ENCODE data around the gene P2RY14.
A peak's percentile ranks its signal among the peaks of the same experiment; 100 is the strongest.

Gene P2RY14

DNA sequence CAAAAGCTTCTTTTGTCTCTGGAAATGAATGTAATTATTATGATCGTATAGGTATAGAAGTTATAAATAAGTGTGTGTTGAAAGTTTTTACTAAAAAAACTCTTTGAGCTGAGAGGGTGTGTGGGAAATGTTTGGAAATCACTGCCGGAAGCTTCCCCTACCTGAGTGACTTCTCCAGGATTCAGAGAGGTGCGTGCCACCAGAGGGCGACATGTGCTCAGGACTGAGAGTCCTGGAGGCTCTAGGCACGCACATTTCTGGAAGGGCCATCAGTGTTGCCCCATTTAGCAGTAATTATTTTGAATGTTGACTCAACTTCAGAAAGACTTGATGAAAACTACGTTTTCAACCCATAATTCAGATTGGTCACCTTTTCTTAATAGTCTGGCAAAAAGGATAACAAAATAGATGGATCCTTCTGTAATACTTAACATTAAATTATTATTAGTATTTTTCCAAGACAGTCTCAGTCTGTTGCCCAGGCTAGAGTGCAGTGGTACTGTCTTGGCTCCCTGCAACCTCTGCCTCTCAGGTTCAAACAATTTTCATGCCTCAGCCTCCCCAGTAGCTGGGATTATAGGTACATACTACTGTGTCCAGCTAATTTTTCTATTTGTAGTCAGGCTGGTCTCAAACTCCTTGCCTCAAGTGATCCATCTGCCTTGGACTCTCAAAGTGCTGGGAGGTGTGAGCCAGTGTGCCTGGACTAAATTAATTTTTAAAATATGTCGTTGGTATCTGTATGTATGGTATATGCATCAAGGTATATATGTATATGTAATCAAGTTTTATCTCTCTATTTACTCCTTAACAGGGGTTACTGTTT, 109.9 kb downstream of the P2RY14 start:
- TF ChIP-seq, protein P1, sequence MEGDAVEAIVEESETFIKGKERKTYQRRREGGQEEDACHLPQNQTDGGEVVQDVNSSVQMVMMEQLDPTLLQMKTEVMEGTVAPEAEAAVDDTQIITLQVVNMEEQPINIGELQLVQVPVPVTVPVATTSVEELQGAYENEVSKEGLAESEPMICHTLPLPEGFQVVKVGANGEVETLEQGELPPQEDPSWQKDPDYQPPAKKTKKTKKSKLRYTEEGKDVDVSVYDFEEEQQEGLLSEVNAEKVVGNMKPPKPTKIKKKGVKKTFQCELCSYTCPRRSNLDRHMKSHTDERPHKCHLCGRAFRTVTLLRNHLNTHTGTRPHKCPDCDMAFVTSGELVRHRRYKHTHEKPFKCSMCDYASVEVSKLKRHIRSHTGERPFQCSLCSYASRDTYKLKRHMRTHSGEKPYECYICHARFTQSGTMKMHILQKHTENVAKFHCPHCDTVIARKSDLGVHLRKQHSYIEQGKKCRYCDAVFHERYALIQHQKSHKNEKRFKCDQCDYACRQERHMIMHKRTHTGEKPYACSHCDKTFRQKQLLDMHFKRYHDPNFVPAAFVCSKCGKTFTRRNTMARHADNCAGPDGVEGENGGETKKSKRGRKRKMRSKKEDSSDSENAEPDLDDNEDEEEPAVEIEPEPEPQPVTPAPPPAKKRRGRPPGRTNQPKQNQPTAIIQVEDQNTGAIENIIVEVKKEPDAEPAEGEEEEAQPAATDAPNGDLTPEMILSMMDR (IDR thresholded peaks at IDR 0.05; ENCODE audit: insufficient read depth, low read depth, low read length, missing control alignments) = peak; percentile 88
- DNase-seq (ENCODE audit: low read depth) = peak; percentile 77
- H3K4me3 ChIP-seq (ENCODE audit: low read depth, low read length) = no peak overlapping the region

DNA sequence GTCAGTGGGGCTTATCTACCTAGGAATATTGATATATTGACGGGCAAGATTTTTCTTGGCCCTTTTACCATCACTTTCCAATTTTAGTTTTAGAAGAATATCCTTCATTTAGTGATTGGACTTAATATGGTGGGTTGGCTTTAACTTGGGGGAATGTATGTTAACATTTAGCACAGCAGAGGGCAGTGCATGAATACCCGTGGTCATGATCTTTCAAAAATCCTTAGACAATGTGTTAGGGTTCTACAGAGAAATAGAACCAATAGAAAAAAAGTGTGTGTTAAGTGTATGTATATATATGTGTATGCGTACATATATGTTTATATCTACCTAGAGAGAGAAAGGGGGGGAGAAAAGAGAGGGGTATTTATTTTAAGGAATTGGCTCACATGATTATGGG, 112.2 kb downstream of the P2RY14 start:
- DNase-seq (ENCODE audit: low read depth) = no peak
- TF ChIP-seq, protein P1 (IDR thresholded peaks at IDR 0.05; ENCODE audit: insufficient read depth, low read depth, low read length, missing control alignments) = peak; percentile 12
- no peak overlapping the region for H3K4me3 ChIP-seq (ENCODE audit: low read depth, low read length)

DNA sequence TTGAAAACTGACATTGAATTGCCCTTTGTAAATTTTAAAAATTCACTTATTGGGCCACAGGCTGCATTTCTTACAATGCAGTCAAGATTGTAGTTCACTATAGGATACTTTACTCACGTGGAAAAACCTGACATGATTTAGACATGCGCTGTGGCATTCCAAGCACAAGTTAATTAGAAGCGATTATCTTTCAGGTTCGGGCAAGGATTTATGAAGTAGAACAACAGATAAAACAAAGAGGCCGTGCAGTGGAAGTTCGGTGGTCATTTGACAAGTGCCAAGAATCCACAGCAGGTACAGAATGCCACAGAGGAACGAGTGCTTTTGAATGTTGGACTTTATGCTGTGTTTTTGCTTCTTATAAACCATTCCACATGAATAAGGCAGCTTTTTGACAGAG, 113.1 kb downstream of the P2RY14 start:
- DNase-seq (ENCODE audit: low read depth) = no peak
- TF ChIP-seq, protein P1 (IDR thresholded peaks at IDR 0.05; ENCODE audit: insufficient read depth, low read depth, low read length, missing control alignments) = no peak
- H3K4me3 ChIP-seq (ENCODE audit: low read depth, low read length) = no peak overlapping the region

Data from GM12865 (cell line).